K562 (cell line): Measurements from ENCODE around the gene ERBB3. TPM values are rescaled to one million over a fixed set of nuclear protein-coding genes. Genes with fewer than 3 reads are reported as not detected.
A peak's percentile ranks its signal among the peaks of the same experiment; 100 is the strongest.

Experiments used
- ATAC-seq: fragments of 200-7000 bp; cut with Tn5 transposase; 3 replicates; pipeline ENCODE4 v1.9.1; 2020; ENCODE audit warnings: moderate library complexity
- BruUV-seq: library from RNA; stranded (reverse); fragments of 400-500 nt; replicated peaks from 2 replicates; lab custom pipeline; 2021; lab: Mats Ljungman, UMichigan
- CTCF ChIA-PET: fragments of 300-600 bp; formaldehyde crosslinking; extraction: SDS; loops from one replicate; lab custom pipeline; 2021; ENCODE audit warnings: low intra/inter-chr PET ratio; lab: Yijun Ruan, JAX
- POLR2A ChIA-PET: fragments of 300-600, 350-650 bp; sonication (Branson Sonifier 250); formaldehyde crosslinking; extraction: SDS; loops from one replicate; lab custom pipeline; 2021; ENCODE audit warnings: antibody characterized with exemption, inconsistent platforms; lab: Yijun Ruan, JAX
- DNase-seq, 4 experiments: peaks; one replicate each; pipeline versions ENCODE4 v3.0.0 to v3.0.0-alpha.2; 2011 to 2018; ENCODE audit warnings: low spot score in 3 of 4, mixed read lengths in 3 of 4; ENCODE audit errors: extremely low read depth in 1 of 4
- FAIRE-seq: peaks from 2 replicates; lab custom pipeline; 2011; peaks lifted over from hg19 to GRCh38; lab: Jason Lieb, UNC
- H2AFZ ChIP-seq: 2 replicates; pipeline ENCODE4 v1.6.0; 2011; ENCODE audit warnings: low read depth, low read length, control low read depth, inconsistent platforms
- H3K27ac ChIP-seq: fragments of 200-600 bp; 3 replicates; pipeline ENCODE4 v1.8.0; 2011; ENCODE audit warnings: low read depth, mild to moderate bottlenecking, control low read depth, inconsistent platforms, low read length, moderate library complexity, mixed read lengths; ENCODE audit errors: extremely low read depth
- H3K27me3 ChIP-seq, 2 experiments: fragments of 300-600 bp in 1 of 2; 2 replicates in 1 of 2; 3 replicates in 1 of 2; pipeline versions ENCODE4 v1.6.0 to v1.8.0; 2011; ENCODE audit warnings: inconsistent platforms in 2 of 2, low read length in 2 of 2, mild to moderate bottlenecking in 1 of 2, mixed read lengths in 1 of 2, moderate library complexity in 1 of 2; ENCODE audit not compliant: control insufficient read depth in 2 of 2, insufficient read depth in 2 of 2
- H3K36me3 ChIP-seq: fragments of 300-600 bp; 3 replicates; pipeline ENCODE4 v1.8.0; 2011; ENCODE audit warnings: mild to moderate bottlenecking, low read length, inconsistent platforms; ENCODE audit not compliant: control insufficient read depth, insufficient read depth
- H3K4me1 ChIP-seq, 2 experiments: fragments of 200-600 bp in 1 of 2; replicated peaks in 1 of 2; 2 replicates in 1 of 2; 3 replicates in 1 of 2; pipeline versions ENCODE4 v1.5.1 to v1.8.0; 2011; ENCODE audit warnings: inconsistent platforms in 2 of 2, low read length in 2 of 2, mild to moderate bottlenecking in 1 of 2, mixed read lengths in 1 of 2, moderate library complexity in 1 of 2; ENCODE audit not compliant: control insufficient read depth in 2 of 2, insufficient read depth in 2 of 2
- H3K4me2 ChIP-seq: 2 replicates; pipeline ENCODE4 v1.6.1; 2011; ENCODE audit warnings: low read length, control low read depth, inconsistent platforms, mixed read lengths; ENCODE audit not compliant: insufficient read depth
- H3K4me3 ChIP-seq: fragments of 200-600 bp; sonication (generic), shearing (Covaris generic); 2 replicates; pipeline ENCODE4 v1.5.1; 2016; ENCODE audit warnings: control low read depth, inconsistent platforms
- H3K79me2 ChIP-seq: fragments of 200-600 bp; 3 replicates; pipeline ENCODE4 v1.8.0; 2011; ENCODE audit warnings: low read length, inconsistent platforms; ENCODE audit not compliant: control insufficient read depth, insufficient read depth
- H3K9ac ChIP-seq, 2 experiments: 2 replicates each; pipeline versions ENCODE4 v1.6.0 to v1.6.1; 2011; ENCODE audit warnings: low read depth in 2 of 2, low read length in 2 of 2, control low read depth in 1 of 2, inconsistent platforms in 1 of 2, mild to moderate bottlenecking in 1 of 2, mixed read lengths in 1 of 2; ENCODE audit not compliant: insufficient read depth in 1 of 2
- H3K9me1 ChIP-seq: one replicate; pipeline ENCODE4 v1.6.0; 2011; ENCODE audit warnings: inconsistent platforms, mild to moderate bottlenecking, low read length, moderate library complexity; ENCODE audit not compliant: control insufficient read depth, insufficient read depth
- H3K9me3 ChIP-seq: replicated peaks from 2 replicates; pipeline ENCODE4 v1.5.1; 2011; ENCODE audit warnings: low read depth, low read length, inconsistent platforms; ENCODE audit not compliant: control insufficient read depth, insufficient read depth
- H4K20me1 ChIP-seq: replicated peaks from 2 replicates; pipeline ENCODE4 v1.6.1; 2011; ENCODE audit warnings: low read length, inconsistent platforms, mixed read lengths; ENCODE audit not compliant: control insufficient read depth, insufficient read depth
- CTBP1 ChIP-seq: fragments of 450-650 bp; IDR thresholded peaks from 2 replicates; pipeline ENCODE4 v1.6.1; 2016; ENCODE audit warnings: borderline replicate concordance
- ELF1 ChIP-seq: fragments of 200-800 bp; sonication (Bioruptor generic); IDR thresholded peaks from 2 replicates; pipeline ENCODE4 v1.6.1; 2016; ENCODE audit warnings: missing genetic modification characterization, missing compliant biosample characterization
- ESRRB ChIP-seq: fragments of 250-450 bp; sonication (Bioruptor Pico); IDR thresholded peaks from 2 replicates; pipeline ENCODE4 v1.5.0; 2020; ENCODE audit warnings: mild to moderate bottlenecking, moderate library complexity, borderline replicate concordance
- FOXK2 ChIP-seq, 2 experiments: fragments of 450-650 bp; IDR thresholded peaks in 1 of 2; conservative IDR thresholded peaks in 1 of 2; 2 replicates each; pipeline ENCODE4 v1.6.1; 2016; ENCODE audit warnings: low read depth in 2 of 2, mild to moderate bottlenecking in 1 of 2
- HDAC3 ChIP-seq: fragments of 450-650 bp; IDR thresholded peaks from 2 replicates; pipeline ENCODE4 v1.6.1; 2018; ENCODE audit warnings: borderline replicate concordance, mild to moderate bottlenecking, moderate library complexity; ENCODE audit not compliant: partially characterized antibody
- PHB2 ChIP-seq: fragments of 450-650 bp; IDR thresholded peaks from 2 replicates; pipeline ENCODE4 v1.6.1; 2017; ENCODE audit warnings: low read depth
- SP1 ChIP-seq: sonication (generic); formaldehyde crosslinking; IDR thresholded peaks from 2 replicates; pipeline ENCODE4 v1.8.1; 2022; ENCODE audit warnings: mild to moderate bottlenecking, missing genetic modification reagents
- THAP7 ChIP-seq: fragments of 250-450 bp; sonication (Bioruptor Pico); IDR thresholded peaks from 2 replicates; pipeline ENCODE4 v1.5.0; 2021
- THRAP3 ChIP-seq: fragments of 450-650 bp; IDR thresholded peaks from 2 replicates; pipeline ENCODE4 v1.6.1; 2016; ENCODE audit warnings: mild to moderate bottlenecking, inconsistent platforms, borderline replicate concordance
- USF2 ChIP-seq: sonication (generic); formaldehyde crosslinking; IDR thresholded peaks from 2 replicates; pipeline ENCODE4 v1.5.0; 2020; ENCODE audit warnings: missing genetic modification reagents
- ZNF184 ChIP-seq: sonication (generic); formaldehyde crosslinking; IDR thresholded peaks from 2 replicates; pipeline ENCODE4 v1.5.0; 2020; ENCODE audit warnings: missing genetic modification reagents
- ZNF282 ChIP-seq: sonication (generic); formaldehyde crosslinking; IDR thresholded peaks from 2 replicates; pipeline ENCODE4 v1.8.1; 2023; ENCODE audit warnings: missing genetic modification reagents
- ZNF696 ChIP-seq: fragments of 250-450 bp; sonication (Bioruptor Pico); conservative IDR thresholded peaks from 2 replicates; pipeline ENCODE4 v1.4.0; 2020; ENCODE audit warnings: mild to moderate bottlenecking, moderate library complexity
- ZNF740 ChIP-seq, 3 experiments: fragments of 200-800 bp in 1 of 3; sonication (Bioruptor generic) in 1 of 3; sonication (generic) in 1 of 3; formaldehyde crosslinking in 1 of 3; IDR thresholded peaks; 2 replicates each; pipeline versions ENCODE4 v1.6.1 to v1.8.0; 2016 to 2022; ENCODE audit warnings: mild to moderate bottlenecking in 2 of 3, missing compliant biosample characterization in 2 of 3, missing genetic modification characterization in 2 of 3, missing genetic modification reagents in 1 of 3
- ZNF75A ChIP-seq: fragments of 450-650 bp; formaldehyde crosslinking; IDR thresholded peaks from 2 replicates; pipeline ENCODE4 v1.4.0; 2020; ENCODE audit warnings: mild to moderate bottlenecking
- WGBS: fragments of 100-300 bp; shearing (Covaris generic); methylation state at CpG from one replicate; pipeline ENCODE4 v1.1.6; 2016; ENCODE audit warnings: low coverage, mixed read lengths; ENCODE audit not compliant: insufficient coverage; ENCODE audit errors: missing lambda C conversion rate; 5-methylcytosine and 5-hydroxymethylcytosine counted together
- in situ Hi-C: fragments of 300-500 bp; cut with MboI; formaldehyde crosslinking; loops from 4 replicates; pipeline ENCODE4 v1.15.0; 2018; ENCODE audit warnings: inconsistent platforms, mixed read lengths
- intact Hi-C: fragments of 100-400 bp; cut with micrococcal nuclease; formaldehyde crosslinking; loops from 2 replicates; pipeline ENCODE4 v1.14.2; 2022
- polyA plus RNA-seq, 8 experiments: library from polyadenylated mRNA; depleted of rRNA in 4 of 8; stranded (reverse) in 5 of 8; unstranded in 3 of 8; fragments of >200 nt; fragmentation: Nextera tagmentation in 2 of 8; fragmentation: Illumina TruSeq in 1 of 8; extraction: Ambion mirVana in 2 of 8; extraction: Trizol in 1 of 8; gene quantifications; 2 replicates each; pipeline versions ENCODE4 v1.2.1 to v1.2.3, GENCODE V29; 2011 to 2014; ENCODE audit warnings: inconsistent platforms in 1 of 8, missing spikeins in 1 of 8
- total RNA-seq, 7 experiments: library from RNA; depleted of rRNA in 6 of 7; stranded (reverse); fragments of >200 nt in 6 of 7; fragmentation: Illumina TruSeq in 2 of 7; extraction: Trizol in 2 of 7; gene quantifications; 2 replicates each; pipeline versions ENCODE4 v1.2.1 to v1.2.3, GENCODE V29; 2011 to 2021; ENCODE audit warnings: low replicate concordance in 1 of 7
- TF ChIP-seq, protein P1 (sequence below): sonication (generic); formaldehyde crosslinking; IDR thresholded peaks from 2 replicates; pipeline ENCODE4 v1.8.0; 2023; ENCODE audit warnings: mild to moderate bottlenecking, missing genetic modification reagents

The ERBB3 gene
- total and polyA plus RNA-seq, 9 of the 15 experiments (the other 6 are each of a cell fraction or from before 2014, with no cell fraction given) = 1.5 to 5.4 (median 3.8) TPM

- ChIA-PET CTCF (interaction anchor here (2.1 kb wide), 1 partner anchor 31 kb away, joined by 7 read pairs; the partner anchor contains the start of gene MYL6), POLR2A (interaction anchor here (0.5 to 5.6 kb wide), 16 partner anchors 8 to 352 kb away, joined by 3 to 85 read pairs (median 7); partner anchors contain the start of genes MYL6, PA2G4, RNF41 and RPL41)
- peak overlapping the region; percentile 87 for H3K4me2 ChIP-seq
- peaks cover 6% of the 10 kb centered on the region for H3K9me1 ChIP-seq
- H3K4me1 ChIP-seq = peaks cover 31 to 46% of the 10 kb centered on the region in 2 experiments
- no peaks in the 10 kb centered on the region for H3K9me3 ChIP-seq
- intact Hi-C loops = loop anchor here (1.0 kb wide), 1 partner anchor 31 kb away; the partner anchor contains the start of gene MYL6
- peak overlapping the region; percentile 25; the same call in 1 of the 2 replicates for H2AFZ ChIP-seq
- DNase-seq (no peak), FAIRE-seq (no peak), ATAC-seq (no peak)
- H3K79me2 ChIP-seq = peaks cover 52% of the 10 kb centered on the region
- peaks cover 32% of the 10 kb centered on the region for H3K36me3 ChIP-seq
- TSS peak; percentile 96 for BruUV-seq
- peak overlapping the region in 1 of 2 experiments; percentile 86; a peak in 2 of 4 replicates for H3K9ac ChIP-seq
- peak overlapping the region; percentile 89 for H3K27ac ChIP-seq
- H4K20me1 ChIP-seq = peaks cover 5% of the 10 kb centered on the region; the same call in 1 of the 2 replicates
- in situ Hi-C loops = loop anchor here (5.0 to 10.0 kb wide), 2 partner anchors 60 to 337 kb away; partner anchors contain the start of genes SMARCC2 and SPRYD4
- under 1% methylated on average over 8 of the region's 8 CpGs for WGBS
- no peaks in the 10 kb centered on the region for H3K27me3 ChIP-seq
- H3K4me3 ChIP-seq = peak overlapping the region; percentile 34
- TF ChIP-seq THAP7 (CRISPR knock-in tag) (no peak), ZNF696 (0 out of 2 replicates have a peak, but pooled peaks have one; percentile 41), ESRRB (CRISPR knock-in tag) (no peak), ELF1 (no peak), ZNF184 (CRISPR knock-in tag) (no peak), USF2 (CRISPR knock-in tag) (no peak), ZNF75A (CRISPR knock-in tag) (no peak), HDAC3 (peak; percentile 60), PHB2 (no peak), FOXK2 (conservative IDR thresholded peaks at IDR 0.05 in 1 of 2, IDR thresholded peaks at IDR 0.05 in 1 of 2; ENCODE audit: low read depth in 2 of 2) (no peak), SP1 (CRISPR knock-in tag) (no peak), CTBP1 (no peak), ZNF282 (CRISPR knock-in tag) (no peak), THRAP3 (0 out of 2 replicates have a peak, but pooled peaks have one; percentile 15), ZNF740 (CRISPR knock-in tag; IDR thresholded peaks at IDR 0.05) (no peak), ZNF740 (tag; IDR thresholded peaks at IDR 0.05) (no peak)
- TF ChIP-seq, protein P1, sequence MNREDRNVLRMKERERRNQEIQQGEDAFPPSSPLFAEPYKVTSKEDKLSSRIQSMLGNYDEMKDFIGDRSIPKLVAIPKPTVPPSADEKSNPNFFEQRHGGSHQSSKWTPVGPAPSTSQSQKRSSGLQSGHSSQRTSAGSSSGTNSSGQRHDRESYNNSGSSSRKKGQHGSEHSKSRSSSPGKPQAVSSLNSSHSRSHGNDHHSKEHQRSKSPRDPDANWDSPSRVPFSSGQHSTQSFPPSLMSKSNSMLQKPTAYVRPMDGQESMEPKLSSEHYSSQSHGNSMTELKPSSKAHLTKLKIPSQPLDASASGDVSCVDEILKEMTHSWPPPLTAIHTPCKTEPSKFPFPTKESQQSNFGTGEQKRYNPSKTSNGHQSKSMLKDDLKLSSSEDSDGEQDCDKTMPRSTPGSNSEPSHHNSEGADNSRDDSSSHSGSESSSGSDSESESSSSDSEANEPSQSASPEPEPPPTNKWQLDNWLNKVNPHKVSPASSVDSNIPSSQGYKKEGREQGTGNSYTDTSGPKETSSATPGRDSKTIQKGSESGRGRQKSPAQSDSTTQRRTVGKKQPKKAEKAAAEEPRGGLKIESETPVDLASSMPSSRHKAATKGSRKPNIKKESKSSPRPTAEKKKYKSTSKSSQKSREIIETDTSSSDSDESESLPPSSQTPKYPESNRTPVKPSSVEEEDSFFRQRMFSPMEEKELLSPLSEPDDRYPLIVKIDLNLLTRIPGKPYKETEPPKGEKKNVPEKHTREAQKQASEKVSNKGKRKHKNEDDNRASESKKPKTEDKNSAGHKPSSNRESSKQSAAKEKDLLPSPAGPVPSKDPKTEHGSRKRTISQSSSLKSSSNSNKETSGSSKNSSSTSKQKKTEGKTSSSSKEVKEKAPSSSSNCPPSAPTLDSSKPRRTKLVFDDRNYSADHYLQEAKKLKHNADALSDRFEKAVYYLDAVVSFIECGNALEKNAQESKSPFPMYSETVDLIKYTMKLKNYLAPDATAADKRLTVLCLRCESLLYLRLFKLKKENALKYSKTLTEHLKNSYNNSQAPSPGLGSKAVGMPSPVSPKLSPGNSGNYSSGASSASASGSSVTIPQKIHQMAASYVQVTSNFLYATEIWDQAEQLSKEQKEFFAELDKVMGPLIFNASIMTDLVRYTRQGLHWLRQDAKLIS (CRISPR knock-in tag) = peak; percentile 26; the same call in 1 of the 2 replicates
These were observed 47.5 kb downstream of the ERBB3 start for GRCh38 chr12:56127485-56127887.
